ENCODE results near the gene CKB.

CKB gene

GRCh38 chr14:103537175-103537990 lies 14.8 kb upstream of the CKB start:
- DNase-seq: no peak

GRCh38 chr14:103536693-103537092 lies 14.1 kb upstream of the CKB start:
- no peak for DNase-seq

- DNase-seq: no peak
Observed at GRCh38 chr14:103535891-103536565, 13.4 kb upstream of the CKB start.

GRCh38 chr14:103535081-103535890 lies 12.7 kb upstream of the CKB start:
- DNase-seq: no peak

- no peak for DNase-seq
Observed at GRCh38 chr14:103534576-103535061, 12.0 kb upstream of the CKB start.

- no peak for DNase-seq
Observed at GRCh38 chr14:103533999-103534575, 11.5 kb upstream of the CKB start.

- no peak for DNase-seq
Observed at GRCh38 chr14:103533137-103533998, 10.7 kb upstream of the CKB start.

GRCh38 chr14:103532216-103533136 lies 9.8 kb upstream of the CKB start:
- no peak for DNase-seq

- DNase-seq: no peak
Observed at GRCh38 chr14:103531421-103532215, 9.0 kb upstream of the CKB start.

- no peak for DNase-seq
Observed at GRCh38 chr14:103530831-103531230, 8.2 kb upstream of the CKB start.

GRCh38 chr14:103530390-103530789 lies 7.8 kb upstream of the CKB start:
- DNase-seq: peak; percentile 37

- no peak for DNase-seq
Observed at GRCh38 chr14:103529383-103530365, 7.0 kb upstream of the CKB start.

- DNase-seq: peak; percentile 90
Observed at GRCh38 chr14:103528587-103529382, 6.2 kb upstream of the CKB start, which contains the start of gene TRMT61A. Gene TRMT61A, plus strand, starts transcription at chr14:103529196. Its CDS starts 783 bp downstream, at chr14:103529979.

- no peak for DNase-seq
Observed at GRCh38 chr14:103528146-103528586, 5.5 kb upstream of the CKB start.

GRCh38 chr14:103527408-103528145 lies 4.9 kb upstream of the CKB start:
- no peak for DNase-seq

- DNase-seq: no peak
Observed at GRCh38 chr14:103526914-103527248, 4.3 kb upstream of the CKB start.
